Measurements from ENCODE around the gene FBXO31.

GRCh38 chr16:87320510-87321227 lies 62.9 kb downstream of the FBXO31 start:
- TF ChIP-seq EGR1 (IDR thresholded peaks at IDR 0.05; ENCODE audit: borderline replicate concordance in 1 of 2, low read depth in 2 of 2, low read length in 2 of 2) (no peak), USF1 (IDR thresholded peaks at IDR 0.05; ENCODE audit: borderline replicate concordance, extremely low read length, insufficient read depth, low read depth, low read length) (no peak), POLR2AphosphoS5 (IDR thresholded peaks at IDR 0.05; ENCODE audit: low read length) (no peak), CHD2 (IDR thresholded peaks at IDR 0.05; ENCODE audit: borderline replicate concordance, low read depth, low read length) (no peak), ZZZ3 (IDR thresholded peaks at IDR 0.05; ENCODE audit: control insufficient read depth, insufficient read length, low read depth) (no peak)
- TF ChIP-seq, protein P1, sequence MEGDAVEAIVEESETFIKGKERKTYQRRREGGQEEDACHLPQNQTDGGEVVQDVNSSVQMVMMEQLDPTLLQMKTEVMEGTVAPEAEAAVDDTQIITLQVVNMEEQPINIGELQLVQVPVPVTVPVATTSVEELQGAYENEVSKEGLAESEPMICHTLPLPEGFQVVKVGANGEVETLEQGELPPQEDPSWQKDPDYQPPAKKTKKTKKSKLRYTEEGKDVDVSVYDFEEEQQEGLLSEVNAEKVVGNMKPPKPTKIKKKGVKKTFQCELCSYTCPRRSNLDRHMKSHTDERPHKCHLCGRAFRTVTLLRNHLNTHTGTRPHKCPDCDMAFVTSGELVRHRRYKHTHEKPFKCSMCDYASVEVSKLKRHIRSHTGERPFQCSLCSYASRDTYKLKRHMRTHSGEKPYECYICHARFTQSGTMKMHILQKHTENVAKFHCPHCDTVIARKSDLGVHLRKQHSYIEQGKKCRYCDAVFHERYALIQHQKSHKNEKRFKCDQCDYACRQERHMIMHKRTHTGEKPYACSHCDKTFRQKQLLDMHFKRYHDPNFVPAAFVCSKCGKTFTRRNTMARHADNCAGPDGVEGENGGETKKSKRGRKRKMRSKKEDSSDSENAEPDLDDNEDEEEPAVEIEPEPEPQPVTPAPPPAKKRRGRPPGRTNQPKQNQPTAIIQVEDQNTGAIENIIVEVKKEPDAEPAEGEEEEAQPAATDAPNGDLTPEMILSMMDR (IDR thresholded peaks at IDR 0.05 in 2 of 3, conservative IDR thresholded peaks at IDR 0.05 in 1 of 3; ENCODE audit: control insufficient read depth in 2 of 3, extremely low read depth in 1 of 3, insufficient read depth in 1 of 3, low read depth in 3 of 3, low read length in 3 of 3), result no peak
- TF ChIP-seq, protein P2, sequence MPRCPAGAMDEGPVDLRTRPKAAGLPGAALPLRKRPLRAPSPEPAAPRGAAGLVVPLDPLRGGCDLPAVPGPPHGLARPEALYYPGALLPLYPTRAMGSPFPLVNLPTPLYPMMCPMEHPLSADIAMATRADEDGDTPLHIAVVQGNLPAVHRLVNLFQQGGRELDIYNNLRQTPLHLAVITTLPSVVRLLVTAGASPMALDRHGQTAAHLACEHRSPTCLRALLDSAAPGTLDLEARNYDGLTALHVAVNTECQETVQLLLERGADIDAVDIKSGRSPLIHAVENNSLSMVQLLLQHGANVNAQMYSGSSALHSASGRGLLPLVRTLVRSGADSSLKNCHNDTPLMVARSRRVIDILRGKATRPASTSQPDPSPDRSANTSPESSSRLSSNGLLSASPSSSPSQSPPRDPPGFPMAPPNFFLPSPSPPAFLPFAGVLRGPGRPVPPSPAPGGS (IDR thresholded peaks at IDR 0.05; ENCODE audit: borderline replicate concordance, insufficient read depth, low read depth, low read length, poor library complexity, severe bottlenecking), result no peak
